Cortex of kidney (tissue), 1 donor: ENCODE measurements around the gene PDIA6.
A peak's percentile ranks its signal among the peaks of the same experiment; 100 is the strongest.

Source experiments
- DNase-seq: peaks from one replicate; lab custom pipeline; 2025; lab: John Stamatoyannopoulos, UW

Gene PDIA6, protein sequence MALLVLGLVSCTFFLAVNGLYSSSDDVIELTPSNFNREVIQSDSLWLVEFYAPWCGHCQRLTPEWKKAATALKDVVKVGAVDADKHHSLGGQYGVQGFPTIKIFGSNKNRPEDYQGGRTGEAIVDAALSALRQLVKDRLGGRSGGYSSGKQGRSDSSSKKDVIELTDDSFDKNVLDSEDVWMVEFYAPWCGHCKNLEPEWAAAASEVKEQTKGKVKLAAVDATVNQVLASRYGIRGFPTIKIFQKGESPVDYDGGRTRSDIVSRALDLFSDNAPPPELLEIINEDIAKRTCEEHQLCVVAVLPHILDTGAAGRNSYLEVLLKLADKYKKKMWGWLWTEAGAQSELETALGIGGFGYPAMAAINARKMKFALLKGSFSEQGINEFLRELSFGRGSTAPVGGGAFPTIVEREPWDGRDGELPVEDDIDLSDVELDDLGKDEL

DNA sequence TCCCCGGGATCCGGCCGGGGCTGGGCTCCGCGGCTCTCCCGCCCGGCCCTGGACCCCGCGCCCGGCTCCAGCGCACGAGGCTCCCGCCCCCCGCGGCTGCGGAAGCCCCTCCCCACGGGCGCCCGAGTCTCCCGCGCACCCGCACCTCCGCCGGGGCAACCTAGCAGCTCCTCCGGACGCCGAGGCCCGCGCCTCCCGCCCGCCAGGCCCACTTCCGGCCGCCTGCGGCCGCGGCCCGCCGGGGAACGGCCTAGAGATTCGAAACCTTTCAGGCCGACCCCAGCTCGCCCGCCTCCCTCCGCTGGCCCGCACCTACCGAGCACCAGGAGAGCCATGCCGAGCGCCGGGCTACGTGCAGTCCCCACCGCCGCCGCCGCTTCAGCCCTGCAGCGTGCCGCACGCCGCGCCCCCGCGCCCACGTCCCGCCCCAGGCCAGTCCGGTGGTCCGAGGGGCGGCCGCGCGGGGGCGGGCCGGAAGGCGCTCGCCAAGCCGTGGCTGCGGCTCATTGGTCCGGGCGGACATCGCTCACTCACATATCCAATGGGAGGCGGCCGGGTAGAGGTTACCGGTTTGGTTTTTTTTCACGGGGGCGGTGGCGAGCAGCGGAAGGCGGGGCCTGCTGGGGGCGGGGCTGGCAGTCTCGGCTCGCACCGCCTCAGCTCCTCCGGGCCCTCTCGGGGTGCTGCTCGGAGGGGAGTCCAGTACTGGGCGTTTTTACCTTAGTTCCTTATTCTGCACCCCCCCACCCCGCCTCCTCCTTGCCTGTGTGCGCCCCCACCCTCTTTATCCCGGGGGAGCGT lies at the start of gene PDIA6:
TSS of gene PDIA6 (minus strand) at position 424 of the 801 bp plus-strand sequence. CDS start at position 335, 89 bp downstream.
- peak; percentile 50 for DNase-seq

- no peak for DNase-seq
These were observed 49.7 kb upstream of the PDIA6 start for GRCh38 chr2:10862330-10862729.

- no peak for DNase-seq
These were observed 49.2 kb upstream of the PDIA6 start for GRCh38 chr2:10861765-10862164.

- no peak for DNase-seq
These were observed 48.3 kb upstream of the PDIA6 start for GRCh38 chr2:10860814-10861325.

DNA sequence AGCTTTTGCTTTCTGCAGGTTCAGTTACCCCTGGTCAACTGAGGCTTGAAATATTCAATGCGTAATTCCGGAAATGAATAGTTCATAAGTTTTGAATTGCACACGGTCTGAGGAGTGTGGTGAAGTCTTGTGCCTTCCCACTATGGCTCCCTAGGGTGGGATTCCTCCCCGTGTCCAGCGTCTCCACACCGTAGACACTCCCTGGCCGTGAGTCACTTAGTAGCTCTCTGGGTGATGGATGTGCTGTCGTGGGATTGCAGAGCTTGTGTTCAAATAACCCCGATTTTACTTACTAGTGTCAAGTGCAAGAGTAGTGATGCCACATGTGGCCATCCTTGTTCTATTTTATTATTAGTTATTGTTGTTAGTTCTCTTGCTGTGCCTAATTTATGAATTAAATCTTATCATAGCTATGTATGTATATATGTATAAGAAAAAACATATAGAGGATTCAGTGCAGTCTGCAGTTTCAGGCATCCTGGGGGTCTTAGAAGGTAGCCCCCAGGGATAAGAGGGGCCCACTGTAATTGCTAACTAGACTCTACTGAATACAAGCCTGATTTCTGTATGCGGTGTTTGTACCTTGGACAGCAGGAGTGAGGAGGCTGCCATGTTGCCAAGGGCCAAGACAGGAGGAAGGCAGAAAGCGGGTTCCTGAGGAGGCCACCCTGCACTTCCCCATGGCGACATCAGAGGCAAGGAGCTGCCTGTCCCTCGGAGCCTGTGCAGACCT lies 47.7 kb upstream of the PDIA6 start:
- DNase-seq: no peak

DNA sequence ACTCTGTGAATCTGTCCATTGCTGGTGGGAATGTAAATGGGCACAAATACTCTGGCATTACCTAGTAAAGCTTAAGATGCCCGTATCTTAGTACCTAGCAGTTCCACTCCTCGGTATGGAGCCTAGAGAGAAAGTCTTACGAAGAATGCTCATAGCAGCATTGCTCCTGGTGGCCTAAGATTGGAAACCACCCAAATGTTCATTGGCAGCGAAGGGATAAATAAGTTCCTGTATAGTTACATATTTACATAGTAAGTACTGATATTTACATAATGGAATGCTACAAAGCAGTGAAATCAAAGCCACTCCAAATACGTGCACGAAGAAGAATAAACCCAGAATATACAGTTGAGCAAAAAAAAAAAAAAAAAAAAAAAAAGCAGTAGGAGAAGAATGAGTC lies 46.7 kb upstream of the PDIA6 start:
- DNase-seq: no peak

DNA sequence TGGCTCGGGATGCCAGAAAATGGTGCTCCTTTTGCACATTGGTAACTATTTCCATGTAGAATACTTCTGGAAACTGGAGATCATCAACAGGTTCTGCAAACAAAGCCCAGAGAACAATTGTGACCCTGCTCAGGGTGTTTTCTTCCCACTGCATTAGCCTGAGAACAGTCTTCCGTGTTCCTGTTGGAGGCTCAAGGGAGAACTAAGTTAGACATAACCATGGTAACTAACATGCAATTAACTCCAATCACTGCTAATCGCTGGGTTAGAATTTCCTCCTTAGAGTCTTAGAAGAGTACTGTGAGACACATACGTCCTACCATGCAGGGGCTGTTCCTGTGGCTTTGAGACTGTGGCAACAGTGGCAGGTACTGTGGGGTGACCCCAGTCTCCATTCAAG lies 36.0 kb upstream of the PDIA6 start:
- DNase-seq: no peak

GRCh38 chr2:10847008-10847407 lies 34.4 kb upstream of the PDIA6 start:
- no peak for DNase-seq

DNA sequence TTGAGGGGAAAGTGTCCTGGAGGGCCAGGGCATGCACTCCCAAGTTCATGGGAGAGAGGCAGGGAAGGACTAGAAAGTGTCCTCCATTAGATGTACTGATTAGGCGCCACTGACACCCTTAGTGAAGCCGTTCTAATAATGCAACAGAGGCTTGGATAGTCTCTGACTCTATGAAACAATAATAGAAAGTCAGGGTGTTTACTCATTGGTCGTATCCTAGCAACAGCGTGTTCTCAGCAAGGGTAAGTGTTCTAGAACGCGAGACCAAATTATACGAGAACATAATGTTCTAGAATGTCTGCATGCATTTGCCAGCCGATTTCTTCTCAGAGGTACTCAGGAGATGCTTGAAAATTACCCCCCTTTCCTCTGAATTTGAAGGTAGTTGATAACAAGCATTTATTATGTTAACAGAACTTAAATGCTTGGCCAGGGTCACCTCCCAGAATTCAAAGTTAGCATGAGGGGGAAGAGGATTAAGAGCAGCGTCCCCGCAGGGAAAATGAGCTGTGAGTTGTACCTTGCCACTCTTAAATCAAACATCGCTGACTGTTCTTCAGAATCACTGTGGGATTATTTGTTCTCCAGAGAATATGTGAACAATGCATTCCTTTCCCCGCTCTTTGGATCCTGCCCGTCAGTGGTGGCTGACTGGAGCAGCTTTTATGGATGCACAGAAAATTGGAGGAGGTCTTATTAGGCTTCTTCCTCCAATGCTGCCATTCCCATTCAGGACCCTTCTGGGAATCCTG lies 33.7 kb upstream of the PDIA6 start:
- DNase-seq: no peak

DNA sequence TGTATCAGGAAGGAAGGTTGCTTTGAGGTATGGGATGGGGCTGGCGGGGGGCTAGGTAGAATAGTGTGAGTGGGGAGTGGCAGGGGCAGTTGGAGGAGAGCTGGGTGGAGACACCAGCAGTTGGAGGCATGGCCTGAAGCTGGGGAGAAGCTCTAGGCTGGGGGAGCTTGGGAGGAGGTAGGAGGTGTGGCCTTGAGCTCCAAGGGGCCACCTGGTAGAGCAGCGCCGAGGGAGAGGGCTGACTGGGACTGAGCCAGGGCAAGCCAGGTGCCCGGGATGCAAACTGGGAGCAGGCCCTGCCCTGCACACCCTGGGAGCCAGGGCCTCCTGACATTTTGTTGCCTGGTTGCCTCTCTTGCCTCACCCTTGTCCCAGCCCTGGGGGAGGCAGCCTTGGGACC lies 33.1 kb upstream of the PDIA6 start:
- no peak for DNase-seq

DNA sequence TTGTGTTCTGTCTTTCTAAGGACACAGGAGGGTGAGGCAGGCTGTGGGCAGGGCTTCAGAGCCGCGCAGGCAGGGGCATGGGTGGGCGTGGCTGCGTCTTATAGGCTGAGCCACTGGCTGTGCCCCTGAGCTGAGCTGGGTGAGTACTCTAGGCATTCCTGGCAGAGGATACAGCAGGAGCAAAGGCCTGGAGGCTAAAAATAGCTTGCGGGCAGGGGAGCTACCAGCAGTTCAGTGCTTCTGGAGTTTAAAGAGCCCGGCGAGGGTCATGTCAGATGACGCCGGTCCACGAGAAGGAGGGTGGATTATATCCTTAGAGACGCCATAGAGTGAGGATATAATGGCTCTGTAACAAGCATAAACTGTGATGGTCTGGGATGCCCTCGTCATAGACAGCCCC lies 31.5 kb upstream of the PDIA6 start:
- DNase-seq: no peak

DNA sequence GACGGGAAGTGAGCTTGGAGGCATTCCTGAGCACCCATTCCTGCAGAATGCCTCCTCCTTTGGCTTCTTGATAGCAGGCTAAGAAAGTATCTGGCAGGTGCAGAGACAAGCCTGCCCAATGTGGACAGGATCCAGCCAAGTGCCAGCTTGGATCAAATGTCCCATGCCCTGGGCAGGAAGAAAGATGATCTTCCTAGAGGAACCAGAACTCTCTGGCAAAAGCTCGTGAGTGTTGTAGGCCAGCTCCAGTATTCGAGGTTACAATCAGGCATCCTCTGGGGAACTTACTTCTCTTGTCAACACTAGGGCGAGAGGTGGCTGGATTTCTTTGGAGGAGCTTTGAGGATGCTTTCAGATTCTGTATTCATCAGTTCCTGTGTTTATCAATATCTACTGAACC lies 29.9 kb upstream of the PDIA6 start:
- no peak for DNase-seq

GRCh38 chr2:10841547-10842219 lies 29.1 kb upstream of the PDIA6 start:
- DNase-seq: no peak

GRCh38 chr2:10839813-10840212 lies 27.2 kb upstream of the PDIA6 start:
- no peak for DNase-seq

DNA sequence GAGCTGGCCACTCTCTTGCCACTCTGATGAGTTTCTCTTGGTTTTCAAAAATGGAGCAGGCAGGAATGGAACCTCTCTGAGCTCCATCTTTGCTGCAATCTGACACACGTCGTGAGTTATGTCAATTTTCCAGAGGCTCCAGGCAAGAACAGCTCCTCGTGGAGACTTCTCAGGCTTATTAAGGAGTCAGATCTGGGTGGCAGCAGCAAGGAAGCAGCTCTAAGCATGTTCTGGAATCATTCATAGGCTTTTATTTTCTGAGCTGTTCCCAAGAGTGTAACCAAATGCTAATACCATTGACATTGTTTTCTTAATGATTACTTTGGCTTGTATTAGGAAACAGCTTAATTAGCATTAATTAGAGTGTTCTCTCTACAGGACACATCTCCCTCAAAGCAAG lies 26.1 kb upstream of the PDIA6 start:
- no peak for DNase-seq

DNA sequence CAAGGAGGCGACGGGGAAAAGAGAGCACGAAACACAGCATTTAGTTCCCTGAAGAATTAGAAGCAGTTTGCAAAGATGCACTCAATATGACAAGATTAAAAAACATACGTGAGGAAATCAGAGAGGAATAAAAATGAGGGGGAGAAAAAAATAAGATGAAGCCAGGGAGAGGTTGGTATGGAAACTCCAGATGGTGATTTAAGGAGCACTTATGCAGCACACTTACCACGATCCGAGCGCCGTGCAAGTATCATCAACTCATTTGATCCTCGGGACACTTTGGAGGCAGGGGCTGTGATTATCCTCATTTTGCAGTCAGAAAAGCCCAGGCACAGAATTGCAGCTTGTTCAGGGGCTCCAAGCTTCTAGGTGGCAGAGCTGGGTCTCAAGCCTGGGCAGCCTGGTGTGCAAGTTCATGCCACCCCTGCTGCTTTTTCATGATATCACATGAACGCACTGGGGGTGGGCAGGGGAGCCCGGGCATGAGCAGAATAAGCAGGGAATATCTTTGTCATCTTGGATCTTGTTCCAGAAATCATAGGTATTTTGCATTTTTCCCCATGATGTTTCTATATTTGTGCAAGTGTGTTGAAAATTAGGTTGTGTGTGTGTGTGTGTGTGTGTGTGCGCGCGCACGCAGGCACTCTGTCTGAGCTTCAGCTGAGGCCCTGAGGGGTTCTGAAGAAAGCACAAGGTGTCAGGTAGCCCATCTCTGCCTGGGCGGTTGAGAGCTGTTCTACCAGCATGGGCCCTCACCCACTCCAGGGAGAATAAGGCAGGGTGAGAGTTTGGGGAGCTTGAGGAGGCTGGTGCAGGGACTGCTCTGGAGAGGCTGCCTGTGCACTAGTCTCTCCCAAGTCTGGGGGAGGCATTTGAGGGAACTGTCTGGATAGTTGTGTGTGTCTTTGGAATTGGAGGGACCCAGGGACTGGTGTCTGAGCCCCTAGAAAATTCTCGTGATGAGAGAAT lies 25.0 kb upstream of the PDIA6 start:
- DNase-seq: no peak

- DNase-seq: no peak
These were observed 22.7 kb upstream of the PDIA6 start for GRCh38 chr2:10835052-10835970.

- DNase-seq: no peak
These were observed 21.6 kb upstream of the PDIA6 start for GRCh38 chr2:10834068-10834655.
